SKM-1 treated with dmso at 0.1 percent for 144 hours (cell line): Measurements from ENCODE around the gene PHACTR1.
A peak's percentile ranks its signal among the peaks of the same experiment; 100 is the strongest.

Source experiments
- DNase-seq: peaks from one replicate; lab custom pipeline; 2025; ENCODE audit not compliant: unreplicated experiment; lab: John Stamatoyannopoulos, UW

Gene PHACTR1

GRCh38 chr6:12892151-12892550 is 175.6 kb downstream of the PHACTR1 start:
- no peak for DNase-seq

DNA sequence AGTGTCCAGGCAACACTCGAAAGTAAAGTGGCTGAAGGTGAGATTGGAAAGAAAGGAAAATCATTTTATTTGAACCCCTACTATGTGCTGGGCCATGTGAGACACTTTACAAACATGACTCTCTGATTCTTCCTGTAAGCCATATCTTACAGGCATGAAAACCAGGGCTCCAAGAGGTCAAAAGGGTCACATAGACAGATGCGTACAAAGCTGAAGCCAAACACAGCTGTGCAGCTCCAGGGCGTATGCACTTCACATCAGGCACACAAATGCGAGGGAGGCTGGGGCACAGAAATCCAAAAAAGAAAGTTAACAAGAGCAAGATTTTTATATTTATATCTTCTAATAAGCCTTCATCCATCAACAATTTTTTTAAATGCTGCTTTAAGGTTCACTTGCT is 176.5 kb downstream of the PHACTR1 start:
- DNase-seq, result no peak

- DNase-seq, result no peak
Measured at GRCh38 chr6:12895721-12896120, 179.2 kb downstream of the PHACTR1 start.

DNA sequence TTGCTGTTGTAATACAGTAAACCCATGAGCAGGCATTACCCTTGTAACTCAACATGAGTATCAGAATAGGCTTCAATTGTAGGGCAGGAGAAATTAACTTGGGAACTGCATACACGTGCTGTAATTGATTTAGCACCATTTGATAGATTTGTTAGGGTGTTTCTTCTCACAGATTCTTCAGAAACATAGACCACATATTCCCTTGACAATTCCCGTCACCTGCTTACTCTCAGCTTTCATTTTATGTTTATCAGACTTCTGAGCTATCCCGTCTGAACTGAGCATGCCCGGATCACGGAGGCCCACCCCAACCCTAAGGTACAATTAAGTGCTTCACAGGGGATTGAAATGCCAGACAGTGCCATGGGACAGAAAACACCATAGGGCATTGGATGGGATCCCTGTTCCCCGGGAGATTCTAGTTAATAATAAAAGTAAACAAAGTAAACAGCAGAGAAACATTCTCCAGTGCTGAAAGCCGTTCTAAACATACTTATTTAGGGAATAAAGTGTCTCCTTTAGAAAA is 179.7 kb downstream of the PHACTR1 start:
- DNase-seq, result no peak

GRCh38 chr6:12898603-12899002 is 182.0 kb downstream of the PHACTR1 start:
- no peak for DNase-seq

- no peak for DNase-seq
Measured at GRCh38 chr6:12899046-12899833, 182.7 kb downstream of the PHACTR1 start.

GRCh38 chr6:12903246-12903645 is 186.7 kb downstream of the PHACTR1 start:
- peak; percentile 83 for DNase-seq

GRCh38 chr6:12909833-12910232 is 193.3 kb downstream of the PHACTR1 start:
- no peak for DNase-seq

DNA sequence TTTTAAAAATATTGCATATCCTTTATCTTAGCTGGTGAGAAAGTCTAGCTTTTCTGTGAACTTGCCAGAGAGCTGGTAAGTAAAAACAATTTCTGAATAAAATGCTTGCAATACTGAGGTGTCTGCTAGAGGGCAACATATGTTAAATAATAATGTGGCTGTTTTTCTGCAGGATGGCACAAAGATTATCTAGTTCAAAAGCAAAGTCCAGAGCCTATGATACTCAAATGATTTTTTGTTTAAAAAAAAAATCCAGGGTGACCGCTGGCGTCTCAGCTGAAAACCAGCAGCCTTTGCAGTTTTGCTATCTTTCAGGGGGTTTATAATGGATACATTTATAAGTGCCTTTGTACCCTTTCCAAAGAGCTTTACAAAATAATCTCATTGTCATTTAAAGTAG is 194.9 kb downstream of the PHACTR1 start:
- peak; percentile 56 for DNase-seq

GRCh38 chr6:12913201-12913600 is 196.6 kb downstream of the PHACTR1 start:
- no peak for DNase-seq

GRCh38 chr6:12916006-12916405 is 199.4 kb downstream of the PHACTR1 start:
- DNase-seq, result peak; percentile 37

- DNase-seq, result no peak
Measured at GRCh38 chr6:12916420-12917136, 200.0 kb downstream of the PHACTR1 start.

- no peak for DNase-seq
Measured at GRCh38 chr6:12921467-12921866, 204.9 kb downstream of the PHACTR1 start.

GRCh38 chr6:12923644-12924235 is 207.2 kb downstream of the PHACTR1 start:
- no peak for DNase-seq

- DNase-seq, result no peak
Measured at GRCh38 chr6:12924911-12925310, 208.3 kb downstream of the PHACTR1 start.

DNA sequence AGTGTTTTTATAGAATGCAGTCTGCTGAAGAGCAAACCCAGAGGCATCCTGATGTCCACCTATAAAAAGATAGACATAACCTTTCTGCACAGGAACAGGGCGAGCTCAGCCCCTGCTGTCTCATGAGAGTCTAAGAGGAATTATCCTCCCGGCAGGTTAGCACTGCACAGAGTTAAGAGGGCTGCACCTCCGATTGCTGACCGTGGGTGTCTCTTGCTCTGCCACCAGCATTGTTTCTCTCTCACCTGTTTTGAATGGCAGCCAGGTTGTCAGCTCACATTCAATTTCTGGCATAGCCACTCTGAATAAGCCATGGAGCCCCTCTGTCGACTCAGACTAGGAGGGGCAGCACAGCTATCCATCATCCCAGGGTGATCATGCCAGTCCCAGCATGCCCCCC is 211.2 kb downstream of the PHACTR1 start:
- no peak for DNase-seq

- no peak for DNase-seq
Measured at GRCh38 chr6:12929678-12930077, 213.1 kb downstream of the PHACTR1 start.

DNA sequence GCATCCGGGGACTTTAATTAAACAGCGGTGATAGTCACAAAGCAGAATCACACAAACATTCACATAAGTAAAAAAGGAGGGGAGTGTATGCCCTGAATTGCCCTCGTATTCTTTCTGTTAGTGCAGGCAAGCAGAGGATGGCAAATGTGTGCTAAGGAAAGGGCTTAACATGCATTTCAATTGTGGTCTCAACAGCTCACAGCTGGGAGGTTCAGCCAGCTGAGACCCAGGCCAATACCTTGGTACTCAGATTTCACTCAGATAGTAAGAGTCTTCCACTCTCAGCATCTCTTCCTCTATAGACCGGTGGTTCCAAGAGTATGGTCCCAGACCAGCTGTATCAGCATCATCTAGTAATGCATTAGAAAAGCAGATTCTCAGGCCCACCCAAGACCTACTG is 215.1 kb downstream of the PHACTR1 start:
- DNase-seq, result no peak

GRCh38 chr6:12935637-12936036 is 219.1 kb downstream of the PHACTR1 start:
- no peak for DNase-seq

DNA sequence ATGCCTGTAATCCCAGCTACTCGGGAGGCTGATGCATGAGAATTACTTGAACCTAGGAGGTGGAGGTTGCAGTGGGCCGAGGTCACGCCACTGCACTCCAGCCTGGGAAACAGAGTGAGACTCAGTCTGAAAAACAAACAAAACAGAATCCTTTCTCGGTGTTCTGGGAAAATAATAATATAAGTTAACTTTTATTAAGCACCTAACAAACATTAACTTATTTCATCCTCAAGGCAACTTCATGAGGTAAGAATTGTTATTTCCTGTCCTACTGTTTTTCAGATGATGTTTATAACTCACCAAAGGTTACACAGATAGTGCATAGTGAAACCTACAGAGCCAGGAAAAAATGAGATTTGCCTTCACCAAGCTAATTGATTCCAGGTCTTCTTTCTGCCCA is 221.4 kb downstream of the PHACTR1 start:
- no peak for DNase-seq

DNA sequence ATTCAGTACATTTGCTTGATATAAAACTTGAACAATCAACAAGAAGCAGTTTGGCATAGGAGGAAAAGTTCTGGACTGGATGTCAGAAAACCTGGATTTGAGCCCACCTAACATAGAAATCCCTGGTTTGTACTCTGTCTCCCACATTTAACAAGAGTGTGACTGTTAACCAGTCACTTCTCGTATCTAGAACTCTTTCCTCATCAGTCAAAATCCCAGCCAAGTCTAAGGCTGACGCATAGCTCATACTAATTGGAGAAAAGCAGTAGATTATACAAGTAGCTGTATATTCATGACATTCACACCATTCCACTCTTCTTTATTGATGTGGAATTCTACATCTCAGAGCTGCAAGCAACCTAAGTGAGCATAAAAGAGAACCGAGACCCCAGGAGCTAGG is 222.7 kb downstream of the PHACTR1 start:
- no peak for DNase-seq

GRCh38 chr6:12941422-12941821 is 224.9 kb downstream of the PHACTR1 start:
- DNase-seq, result no peak
